AG08396 (cell line): Measurements from ENCODE around the gene CNOT10.
A peak's percentile ranks its signal among the peaks of the same experiment; 100 is the strongest.

Experiments
- DNase-seq: peaks from one replicate; pipeline ENCODE4 v3.0.0; 2012; ENCODE audit warnings: low spot score, mixed read lengths

CNOT10 gene

GRCh38 chr3:32817558-32818228 is 132.7 kb downstream of the CNOT10 start, which contains the start of gene TRIM71:
Gene TRIM71 (plus strand): TSS chr3:32817997. CDS start chr3:32818081, 84 bp downstream.
- DNase-seq = peak; percentile 27

- no peak for DNase-seq
Observed at GRCh38 chr3:32818229-32818969, 133.4 kb downstream of the CNOT10 start.

GRCh38 chr3:32818970-32819511 is 134.1 kb downstream of the CNOT10 start:
- DNase-seq = no peak

GRCh38 chr3:32819551-32820348 is 134.8 kb downstream of the CNOT10 start:
- DNase-seq = no peak

GRCh38 chr3:32820430-32820829 is 135.4 kb downstream of the CNOT10 start:
- no peak for DNase-seq

GRCh38 chr3:32820971-32821685 is 136.1 kb downstream of the CNOT10 start:
- no peak for DNase-seq

GRCh38 chr3:32821686-32822296 is 136.8 kb downstream of the CNOT10 start:
- no peak for DNase-seq

- no peak for DNase-seq
Observed at GRCh38 chr3:32822609-32823498, 137.9 kb downstream of the CNOT10 start.
